H1 (cell line): Measurements from ENCODE around the gene EBF3. TPM values are rescaled to one million over a fixed set of nuclear protein-coding genes. Genes with fewer than 3 reads are reported as not detected.

Source experiments
- CBX5 ChIP-seq: fragments of 300-800, 300-1000 bp; sonication (generic); IDR thresholded peaks from 2 replicates; pipeline ENCODE4 v1.7.1; 2016; ENCODE audit warnings: antibody characterized with exemption, low read length, low read depth
- CBX8 ChIP-seq: fragments of 300-800, 300-1000 bp; sonication (generic); IDR thresholded peaks from 2 replicates; pipeline ENCODE4 v1.7.1; 2016; ENCODE audit warnings: low read depth, low read length, borderline replicate concordance
- EP300 ChIP-seq, 2 experiments: IDR thresholded peaks; 1 replicate in 1 of 2; 2 replicates in 1 of 2; pipeline ENCODE4 v1.6.1; 2011 to 2012; ENCODE audit warnings: low read depth in 2 of 2, low read length in 2 of 2, mild to moderate bottlenecking in 2 of 2, borderline replicate concordance in 1 of 2, inconsistent platforms in 1 of 2, moderate library complexity in 1 of 2
- EZH2 ChIP-seq: fragments of 200-600 bp; sonication (generic); IDR thresholded peaks from 2 replicates; pipeline ENCODE4 v1.7.1; 2012; ENCODE audit warnings: low read depth, mild to moderate bottlenecking, moderate library complexity, low read length, inconsistent platforms; ENCODE audit not compliant: severe bottlenecking
- HDAC2 ChIP-seq, 2 experiments: fragments of 300-600 bp in 1 of 2; sonication (generic) in 1 of 2; IDR thresholded peaks; 2 replicates each; pipeline ENCODE4 v1.6.1; 2011 to 2012; ENCODE audit warnings: low read depth in 2 of 2, low read length in 2 of 2, mild to moderate bottlenecking in 2 of 2, moderate library complexity in 2 of 2, borderline replicate concordance in 1 of 2, inconsistent platforms in 1 of 2
- POU5F1 ChIP-seq: IDR thresholded peaks from 2 replicates; pipeline ENCODE4 v1.6.1; 2011; ENCODE audit warnings: low read depth, mild to moderate bottlenecking, low read length, moderate library complexity
- SP4 ChIP-seq: IDR thresholded peaks from 2 replicates; pipeline ENCODE4 v1.6.1; 2012; ENCODE audit warnings: low read length, inconsistent platforms
- SUZ12 ChIP-seq: fragments of 200-600 bp; sonication (generic); IDR thresholded peaks from 2 replicates; pipeline ENCODE4 v1.6.1; 2012; ENCODE audit warnings: mild to moderate bottlenecking, inconsistent platforms, low read length, moderate library complexity, mixed read lengths
- polyA plus RNA-seq, 7 experiments: library from polyadenylated mRNA; depleted of rRNA in 3 of 7; stranded (reverse) in 5 of 7; unstranded in 2 of 7; fragments of >200 nt in 5 of 7; fragments of 200-250 nt in 2 of 7; gene quantifications; 1 replicate in 5 of 7; 2 replicates in 1 of 7; 4 replicates in 1 of 7; pipeline versions ENCODE4 v1.2.1 to v1.2.3, GENCODE V29; 2011 to 2013; ENCODE audit warnings: missing spikeins in 2 of 7, mixed read lengths in 2 of 7
- total RNA-seq: library from RNA; stranded (reverse); fragmentation: NEBNext Ultra II Directional; extraction: Animal tissue kit (Norgen Biotek cat#: 25700); gene quantifications from 2 replicates; pipeline ENCODE4 v1.2.1, GENCODE V29; 2021
- TF ChIP-seq, protein P1 (sequence below), 3 experiments: IDR thresholded peaks; 1 replicate in 2 of 3; 2 replicates in 1 of 3; pipeline versions ENCODE4 v1.5.1 to v1.6.1; 2011; ENCODE audit warnings: low read length in 3 of 3, mild to moderate bottlenecking in 3 of 3, inconsistent platforms in 2 of 3, low read depth in 1 of 3, moderate library complexity in 1 of 3; ENCODE audit not compliant: insufficient read depth in 1 of 3; ENCODE audit errors: control extremely low read depth in 1 of 3

The EBF3 gene
- total and polyA plus RNA-seq, 2 of the 8 experiments (the other 6 are each of a cell fraction or from before 2014, with no cell fraction given), result 0.08 to 0.26 TPM

DNA sequence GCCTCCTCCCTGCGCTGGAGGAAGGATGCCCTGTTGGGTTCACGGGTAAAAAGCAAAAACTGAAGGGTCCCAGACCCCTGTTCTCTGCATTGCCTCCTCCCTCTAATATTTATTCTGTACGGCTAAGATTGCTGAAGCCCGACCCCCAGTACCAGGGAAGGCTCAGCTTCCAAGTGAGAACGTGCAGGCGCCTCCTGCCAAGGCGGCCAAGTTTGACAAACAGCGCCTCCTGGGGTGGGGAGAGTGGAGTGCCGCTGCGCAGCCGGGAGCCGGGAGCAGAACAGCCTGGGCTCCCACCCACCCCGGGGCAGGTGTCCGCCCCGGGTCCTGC is 4.7 kb upstream of the EBF3 start (continued):
- TF ChIP-seq, protein P1, sequence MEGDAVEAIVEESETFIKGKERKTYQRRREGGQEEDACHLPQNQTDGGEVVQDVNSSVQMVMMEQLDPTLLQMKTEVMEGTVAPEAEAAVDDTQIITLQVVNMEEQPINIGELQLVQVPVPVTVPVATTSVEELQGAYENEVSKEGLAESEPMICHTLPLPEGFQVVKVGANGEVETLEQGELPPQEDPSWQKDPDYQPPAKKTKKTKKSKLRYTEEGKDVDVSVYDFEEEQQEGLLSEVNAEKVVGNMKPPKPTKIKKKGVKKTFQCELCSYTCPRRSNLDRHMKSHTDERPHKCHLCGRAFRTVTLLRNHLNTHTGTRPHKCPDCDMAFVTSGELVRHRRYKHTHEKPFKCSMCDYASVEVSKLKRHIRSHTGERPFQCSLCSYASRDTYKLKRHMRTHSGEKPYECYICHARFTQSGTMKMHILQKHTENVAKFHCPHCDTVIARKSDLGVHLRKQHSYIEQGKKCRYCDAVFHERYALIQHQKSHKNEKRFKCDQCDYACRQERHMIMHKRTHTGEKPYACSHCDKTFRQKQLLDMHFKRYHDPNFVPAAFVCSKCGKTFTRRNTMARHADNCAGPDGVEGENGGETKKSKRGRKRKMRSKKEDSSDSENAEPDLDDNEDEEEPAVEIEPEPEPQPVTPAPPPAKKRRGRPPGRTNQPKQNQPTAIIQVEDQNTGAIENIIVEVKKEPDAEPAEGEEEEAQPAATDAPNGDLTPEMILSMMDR (IDR thresholded peaks at IDR 0.05; ENCODE audit: control extremely low read depth in 1 of 3, insufficient read depth in 1 of 3, low read depth in 1 of 3, low read length in 3 of 3), result peak; percentile 63 to 79 (median 74)
- TF ChIP-seq SUZ12, result no peak
- TF ChIP-seq EP300 (IDR thresholded peaks at IDR 0.05; ENCODE audit: borderline replicate concordance in 1 of 2, low read depth in 2 of 2, low read length in 2 of 2), result no peak
- TF ChIP-seq POU5F1, result no peak
- TF ChIP-seq CBX8, result no peak
- no peak for TF ChIP-seq CBX5
- no peak for TF ChIP-seq SP4
- 0 out of 4 replicates have a peak, but pooled peaks of 1 of the 2 experiments have one; percentile 33 for TF ChIP-seq HDAC2 (IDR thresholded peaks at IDR 0.05; ENCODE audit: borderline replicate concordance in 1 of 2, low read depth in 2 of 2, low read length in 2 of 2)
- no peak for TF ChIP-seq EZH2
